ENCODE data around the gene GNG13. TPM values are rescaled to one million over a fixed set of nuclear protein-coding genes. Genes with fewer than 3 reads are reported as not detected.

GNG13 gene
- total RNA-seq, 1 experiment from 2014 or later, result not detected

DNA sequence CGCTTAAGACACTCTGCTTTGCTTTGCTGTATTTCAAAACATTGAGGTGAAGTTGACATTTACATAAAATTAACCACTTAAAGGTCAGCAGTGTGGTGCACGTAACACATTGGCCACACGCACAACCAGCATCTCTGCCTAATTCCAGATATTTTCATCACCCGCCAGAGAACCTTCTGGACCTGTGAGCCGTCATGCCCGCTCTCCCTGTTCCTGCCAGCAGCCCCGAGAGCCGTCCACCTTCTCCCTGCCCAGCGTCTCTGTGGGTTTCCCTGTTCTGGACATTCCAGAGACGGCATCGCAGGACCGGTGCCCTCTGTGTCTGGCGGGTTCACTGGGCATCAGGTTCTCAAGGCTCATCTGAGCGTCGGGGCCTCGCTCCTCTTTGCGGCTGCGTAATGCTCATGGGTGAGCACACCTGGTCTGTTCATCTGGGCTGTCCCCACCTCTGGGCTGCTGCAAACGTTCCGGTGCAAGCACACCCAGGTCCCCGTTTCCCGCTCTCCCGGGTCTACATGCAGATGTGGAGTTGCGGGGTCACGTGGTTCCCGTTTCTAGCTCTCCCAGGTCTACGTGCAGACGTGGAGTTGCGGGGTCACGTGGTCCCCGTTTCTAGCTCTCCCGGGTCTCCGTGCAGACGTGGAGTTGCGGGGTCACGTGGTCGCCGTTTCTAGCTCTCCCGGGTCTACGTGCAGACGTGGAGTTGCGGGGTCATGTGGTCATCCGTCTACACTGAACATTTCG, 48.1 kb upstream of the GNG13 start:
- peaks cover 37 to 57% of the 10 kb centered on the region in 2 experiments for H3K9me3 Mint-ChIP-seq
- no peak overlapping the region for H3K18ac ChIP-seq (ENCODE audit: insufficient read length, low read depth, low read length)
- H3K14ac ChIP-seq (ENCODE audit: insufficient read depth, low read length), result no peak overlapping the region
- TF ChIP-seq CTCF (conservative IDR thresholded peaks at IDR 0.05), result no peak
- no peaks in the 10 kb centered on the region for H3K4me1 ChIP-seq (ENCODE audit: insufficient read depth, low read length)
- no peak overlapping the region for H2BK120ac ChIP-seq (ENCODE audit: low read depth, low read length, poor library complexity, severe bottlenecking)
- H2BK5ac ChIP-seq (ENCODE audit: insufficient read length, low read length), result no peak overlapping the region
- H3K4me1 Mint-ChIP-seq, result no peaks in the 10 kb centered on the region
- WGBS (ENCODE audit: extremely low coverage, insufficient read length, low lambda C conversion rate), result no CpG with 5 or more reads among the region's 44 CpGs
- no peaks in the 10 kb centered on the region for H4K20me1 ChIP-seq (ENCODE audit: control insufficient read depth, insufficient read depth, insufficient read length)
- no peak overlapping the region for H3K4me2 ChIP-seq (ENCODE audit: insufficient read depth, insufficient read length, low read length)
- no peak overlapping the region for H4K5ac ChIP-seq (ENCODE audit: insufficient read length, low read depth, low read length)
- H4K91ac ChIP-seq (ENCODE audit: insufficient read length, low read depth, low read length), result no peak overlapping the region
- H3K23ac ChIP-seq (ENCODE audit: insufficient read length, low read depth, low read length), result no peak overlapping the region
- H3K9me3 ChIP-seq (ENCODE audit: control insufficient read depth, low read depth, low read length), result no peaks in the 10 kb centered on the region
- no peak overlapping the region for H2BK15ac ChIP-seq (ENCODE audit: low read depth, low read length)
- H3K27me3 ChIP-seq (ENCODE audit: insufficient read depth, low read length), result no peaks in the 10 kb centered on the region
- H2BK12ac ChIP-seq (ENCODE audit: insufficient read length, low read depth, low read length), result no peak overlapping the region
- peaks cover 12 to 20% (median 16%) of the 10 kb centered on the region in 3 experiments for H3K36me3 Mint-ChIP-seq (ENCODE audit: insufficient read depth in 1 of 3, low read depth in 3 of 3)
- no peak overlapping the region; a peak in 1 of 5 replicates for H3K4me3 Mint-ChIP-seq
- no peaks in the 10 kb centered on the region for H3K23me2 ChIP-seq (ENCODE audit: insufficient read length, low read depth, low read length, poor library complexity, severe bottlenecking)
- no peak overlapping the region for H3K27ac Mint-ChIP-seq
- H3K79me1 ChIP-seq (ENCODE audit: insufficient read depth, low read depth, low read length, poor library complexity, severe bottlenecking), result no peaks in the 10 kb centered on the region
- no peak overlapping the region for H2BK20ac ChIP-seq (ENCODE audit: low read depth, low read length, poor library complexity, severe bottlenecking)
- DNase-seq, result no peak
- H4K8ac ChIP-seq (replicated peaks; ENCODE audit: insufficient read length, low read depth, low read length), result no peak overlapping the region
- H2AFZ ChIP-seq (ENCODE audit: low read length), result no peak overlapping the region
- H3K27me3 Mint-ChIP-seq (ENCODE audit: low read depth), result peaks cover 28% of the 10 kb centered on the region
- no peak overlapping the region for H3K4ac ChIP-seq (ENCODE audit: low read depth, low read length)
- no peaks in the 10 kb centered on the region for H3K79me2 ChIP-seq (ENCODE audit: insufficient read depth, low read length)
- H3K9ac ChIP-seq (ENCODE audit: extremely low read depth, insufficient read length, low read length), result no peak overlapping the region
- no peak overlapping the region for H2AK5ac ChIP-seq (ENCODE audit: insufficient read length, low read length)
- no peak overlapping the region for H3K56ac ChIP-seq (ENCODE audit: insufficient read length, low read depth, low read length)
- H3K27ac ChIP-seq (ENCODE audit: insufficient read length, low read depth, low read length), result no peak overlapping the region
- no peak overlapping the region for H3T11ph ChIP-seq (ENCODE audit: low read length)
